ENCODE results near the gene SH3BGRL3.

DNA sequence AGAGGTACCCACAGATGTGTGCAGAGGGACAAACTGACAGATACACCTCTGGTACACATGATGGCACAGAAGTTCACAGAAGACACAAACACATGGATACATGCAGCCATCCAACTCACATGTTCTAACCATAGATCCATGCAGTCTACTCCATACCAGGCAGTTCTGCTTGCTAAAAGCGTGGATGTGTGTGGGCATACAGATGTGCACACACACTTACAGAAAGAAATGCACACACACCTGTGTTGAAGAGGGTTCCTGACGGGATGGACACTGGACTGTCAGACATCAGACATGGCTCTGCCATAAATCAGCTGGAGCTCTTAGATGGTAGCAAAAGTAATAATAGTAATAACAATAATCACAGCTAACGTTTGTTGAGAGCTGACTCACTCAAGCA, 44.7 kb downstream of the SH3BGRL3 start:
- TF ChIP-seq POLR2A (IDR thresholded peaks at IDR 0.05; ENCODE audit: low read depth): no peak
- TF ChIP-seq, protein P1, sequence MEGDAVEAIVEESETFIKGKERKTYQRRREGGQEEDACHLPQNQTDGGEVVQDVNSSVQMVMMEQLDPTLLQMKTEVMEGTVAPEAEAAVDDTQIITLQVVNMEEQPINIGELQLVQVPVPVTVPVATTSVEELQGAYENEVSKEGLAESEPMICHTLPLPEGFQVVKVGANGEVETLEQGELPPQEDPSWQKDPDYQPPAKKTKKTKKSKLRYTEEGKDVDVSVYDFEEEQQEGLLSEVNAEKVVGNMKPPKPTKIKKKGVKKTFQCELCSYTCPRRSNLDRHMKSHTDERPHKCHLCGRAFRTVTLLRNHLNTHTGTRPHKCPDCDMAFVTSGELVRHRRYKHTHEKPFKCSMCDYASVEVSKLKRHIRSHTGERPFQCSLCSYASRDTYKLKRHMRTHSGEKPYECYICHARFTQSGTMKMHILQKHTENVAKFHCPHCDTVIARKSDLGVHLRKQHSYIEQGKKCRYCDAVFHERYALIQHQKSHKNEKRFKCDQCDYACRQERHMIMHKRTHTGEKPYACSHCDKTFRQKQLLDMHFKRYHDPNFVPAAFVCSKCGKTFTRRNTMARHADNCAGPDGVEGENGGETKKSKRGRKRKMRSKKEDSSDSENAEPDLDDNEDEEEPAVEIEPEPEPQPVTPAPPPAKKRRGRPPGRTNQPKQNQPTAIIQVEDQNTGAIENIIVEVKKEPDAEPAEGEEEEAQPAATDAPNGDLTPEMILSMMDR (IDR thresholded peaks at IDR 0.05): no peak

Data from esophagus muscularis mucosa (tissue), 3 donors.